ENCODE measurements around the gene ZCCHC4.

GRCh38 chr4:25290490-25291067 is 22.0 kb upstream of the ZCCHC4 start:
- no peak for TF ChIP-seq FOXP2 (optimal IDR thresholded peaks at IDR 0.05; ENCODE audit: control extremely low read depth, extremely low read length, insufficient read depth)
- TF ChIP-seq POLR2AphosphoS5 (IDR thresholded peaks at IDR 0.05; ENCODE audit: borderline replicate concordance, low read depth, low read length): no peak

Measured in SK-N-MC (cell line).